ENCODE results near the gene EVI5L. TPM values are rescaled to one million over a fixed set of nuclear protein-coding genes. Genes with fewer than 3 reads are reported as not detected.

EVI5L gene
- total RNA-seq, 1 experiment from 2014 or later = 29.5 TPM

- ChIA-PET CTCF (interaction anchor here (0.6 kb wide), 1 partner anchor 101 kb away, joined by 7 read pairs; no protein-coding TSS in a partner anchor), POLR2A (ENCODE audit: unreplicated experiment) (interaction anchor here (0.5 kb wide), 1 partner anchor 31 kb away, joined by 4 read pairs; no protein-coding TSS in a partner anchor)
- Histone ChIP-seq H3K4me1 (ENCODE audit: insufficient read depth, low read length) (peaks cover 19% of the 10 kb centered on the region), H4K20me1 (ENCODE audit: low read length) (no peaks in the 10 kb centered on the region), H3K36me3 (ENCODE audit: low read depth, low read length) (peaks cover 15% of the 10 kb centered on the region), H3K9me2 (replicated peaks; ENCODE audit: low read length) (no peaks in the 10 kb centered on the region), H3K4me2 (ENCODE audit: low read length) (no peak overlapping the region), H3K9ac (ENCODE audit: low read length) (no peak overlapping the region), H3K9me3 (ENCODE audit: low read length) (no peaks in the 10 kb centered on the region), H3K27me3 (ENCODE audit: low read length) (no peaks in the 10 kb centered on the region), H3F3A (ENCODE audit: low read length, unreplicated experiment) (peaks cover 11% of the 10 kb centered on the region), H2AFZ (ENCODE audit: low read length) (no peak overlapping the region), H3K4me3 (ENCODE audit: low read length) (no peak overlapping the region), H3K27ac (ENCODE audit: low read length) (no peak overlapping the region), H3K79me2 (ENCODE audit: low read length) (peaks cover 23% of the 10 kb centered on the region)
- no peak for ATAC-seq
- no TSS peak for BruUV-seq (replicated peaks)
- intact Hi-C loops (cut with micrococcal nuclease) = loop anchor here (5.0 kb wide), 1 partner anchor 627 kb away; no protein-coding TSS in a partner anchor
- TF ChIP-seq EZH2phosphoT487 (IDR thresholded peaks at IDR 0.05; ENCODE audit: borderline replicate concordance, low read length) (no peak), CTCF (conservative IDR thresholded peaks at IDR 0.05; ENCODE audit: low read depth, low read length) (no peak), EZH2 (IDR thresholded peaks at IDR 0.05; ENCODE audit: low read length, unreplicated experiment) (no peak)
- no peak for DNase-seq
Observed at GRCh38 chr19:7900401-7900870, 70.4 kb downstream of the EVI5L start.

- H3K4me3 ChIP-seq (ENCODE audit: low read length) = no peak overlapping the region
- no peak overlapping the region for H2AFZ ChIP-seq (ENCODE audit: low read length)
- H3F3A ChIP-seq (ENCODE audit: low read length, unreplicated experiment) = peaks cover 11% of the 10 kb centered on the region
- no peak overlapping the region for H3K9ac ChIP-seq (ENCODE audit: low read length)
- CTCF ChIA-PET = no interaction called here
- H3K4me1 ChIP-seq (ENCODE audit: insufficient read depth, low read length) = peaks cover 20% of the 10 kb centered on the region
- DNase-seq (no peak), ATAC-seq (no peak)
- H3K27ac ChIP-seq (ENCODE audit: low read length) = no peak overlapping the region
- intact Hi-C loops (cut with micrococcal nuclease) = loop anchor here (5.0 kb wide), 1 partner anchor 626 kb away; no protein-coding TSS in a partner anchor
- no peaks in the 10 kb centered on the region for H3K9me3 ChIP-seq (ENCODE audit: low read length)
- no TSS peak for BruUV-seq (replicated peaks)
- POLR2A ChIA-PET (ENCODE audit: unreplicated experiment) = interaction anchor here (0.5 to 0.7 kb wide), 3 partner anchors 12 to 31 kb away, joined by 4 to 16 read pairs (median 4); no protein-coding TSS in a partner anchor
- no peaks in the 10 kb centered on the region for H3K27me3 ChIP-seq (ENCODE audit: low read length)
- no peaks in the 10 kb centered on the region for H4K20me1 ChIP-seq (ENCODE audit: low read length)
- no peaks in the 10 kb centered on the region for H3K9me2 ChIP-seq (replicated peaks; ENCODE audit: low read length)
- TF ChIP-seq CTCF (conservative IDR thresholded peaks at IDR 0.05; ENCODE audit: low read depth, low read length) = no peak
- TF ChIP-seq EZH2 (IDR thresholded peaks at IDR 0.05; ENCODE audit: low read length, unreplicated experiment) = no peak
- no peak for TF ChIP-seq EZH2phosphoT487 (IDR thresholded peaks at IDR 0.05; ENCODE audit: borderline replicate concordance, low read length)
- H3K79me2 ChIP-seq (ENCODE audit: low read length) = peaks cover 28% of the 10 kb centered on the region
- no peak overlapping the region for H3K4me2 ChIP-seq (ENCODE audit: low read length)
- H3K36me3 ChIP-seq (ENCODE audit: low read depth, low read length) = peaks cover 15% of the 10 kb centered on the region
Observed at GRCh38 chr19:7900931-7901330, 70.9 kb downstream of the EVI5L start.

- H3F3A ChIP-seq (ENCODE audit: low read length, unreplicated experiment) = peaks cover 11% of the 10 kb centered on the region
- ATAC-seq (no peak), DNase-seq (no peak)
- no peaks in the 10 kb centered on the region for H3K9me2 ChIP-seq (replicated peaks; ENCODE audit: low read length)
- H3K27me3 ChIP-seq (ENCODE audit: low read length) = no peaks in the 10 kb centered on the region
- intact Hi-C loops (cut with micrococcal nuclease) = loop anchor here (5.0 kb wide), 1 partner anchor 626 kb away; no protein-coding TSS in a partner anchor
- BruUV-seq (replicated peaks) = no TSS peak
- no peak overlapping the region for H2AFZ ChIP-seq (ENCODE audit: low read length)
- H3K27ac ChIP-seq (ENCODE audit: low read length) = no peak overlapping the region
- no peak overlapping the region for H3K4me2 ChIP-seq (ENCODE audit: low read length)
- no peak overlapping the region for H3K9ac ChIP-seq (ENCODE audit: low read length)
- ChIA-PET POLR2A (ENCODE audit: unreplicated experiment) (interaction anchor here (0.6 to 0.7 kb wide), 2 partner anchors 12 to 30 kb away, joined by 4 to 16 read pairs; no protein-coding TSS in a partner anchor), CTCF (interaction anchor here (0.7 kb wide), 1 partner anchor 215 kb away, joined by 3 read pairs; no protein-coding TSS in a partner anchor)
- peaks cover 15% of the 10 kb centered on the region for H3K36me3 ChIP-seq (ENCODE audit: low read depth, low read length)
- TF ChIP-seq EZH2 (IDR thresholded peaks at IDR 0.05; ENCODE audit: low read length, unreplicated experiment) (no peak), CTCF (conservative IDR thresholded peaks at IDR 0.05; ENCODE audit: low read depth, low read length) (no peak), EZH2phosphoT487 (IDR thresholded peaks at IDR 0.05; ENCODE audit: borderline replicate concordance, low read length) (no peak)
- no peak overlapping the region for H3K4me3 ChIP-seq (ENCODE audit: low read length)
- H3K4me1 ChIP-seq (ENCODE audit: insufficient read depth, low read length) = peaks cover 20% of the 10 kb centered on the region
- H3K79me2 ChIP-seq (ENCODE audit: low read length) = peaks cover 32% of the 10 kb centered on the region
- H4K20me1 ChIP-seq (ENCODE audit: low read length) = no peaks in the 10 kb centered on the region
- H3K9me3 ChIP-seq (ENCODE audit: low read length) = no peaks in the 10 kb centered on the region
Observed at GRCh38 chr19:7901337-7901736, 71.3 kb downstream of the EVI5L start.
